Measurements from ENCODE around the gene VCL. TPM values are rescaled to one million over a fixed set of nuclear protein-coding genes. Genes with fewer than 3 reads are reported as not detected.

The VCL gene
- total RNA-seq, 1 donor = 42.5 TPM

Other genes with a start within 250 kb of the VCL start
- gene CHCHD1, start 216.1 kb upstream of the VCL start, total RNA-seq = 9.2 TPM
- 86.2 TPM for gene ZSWIM8, start 212.5 kb upstream of the VCL start, total RNA-seq
- gene NDST2, start 186.5 kb upstream of the VCL start, total RNA-seq = 43.1 TPM
- 49.3 TPM for gene CAMK2G, start 123.6 kb upstream of the VCL start, total RNA-seq
- gene PLAU, start 87.0 kb upstream of the VCL start, total RNA-seq = 10.8 TPM
- 25.3 TPM for gene AP3M1, start 152.7 kb downstream of the VCL start, total RNA-seq
- 18.3 TPM for gene ADK, start 153.1 kb downstream of the VCL start, total RNA-seq